ENCODE data around the gene ZNF500.

GRCh38 chr16:4792951-4793513 is 26.1 kb upstream of the ZNF500 start:
- TF ChIP-seq REST (IDR thresholded peaks at IDR 0.05; ENCODE audit: insufficient read depth in 1 of 2, low read depth in 2 of 2, low read length in 2 of 2) (no peak), POLR2AphosphoS5 (IDR thresholded peaks at IDR 0.05; ENCODE audit: low read depth, low read length) (no peak), SIN3A (IDR thresholded peaks at IDR 0.05; ENCODE audit: borderline replicate concordance, insufficient read depth, low read length) (no peak)
